Measurements from ENCODE around the gene RAB40A.

RAB40A gene

DNA sequence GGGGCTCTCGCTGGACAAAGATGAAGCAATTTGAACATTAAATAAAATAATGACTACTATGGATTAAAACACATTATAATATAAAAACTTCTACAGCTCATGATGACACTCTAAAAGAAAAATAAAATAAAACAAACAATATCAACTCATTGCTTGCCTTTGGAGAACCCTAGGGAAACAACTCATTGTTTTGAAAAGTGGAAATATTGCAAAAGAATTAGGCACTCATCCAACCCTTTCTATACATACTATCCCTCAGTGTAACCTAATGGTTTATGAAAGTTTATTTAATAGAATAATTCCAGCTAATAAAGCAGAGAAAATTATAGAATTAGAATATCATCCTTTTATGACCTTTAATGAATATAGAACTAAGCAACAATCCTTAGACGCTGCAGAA is 718 bp downstream of the RAB40A start:
- Histone ChIP-seq H3K4me3 (ENCODE audit: low read length, poor library complexity, severe bottlenecking) (no peak overlapping the region), H3K4me1 (ENCODE audit: insufficient read depth, low read length, poor library complexity, severe bottlenecking) (no peaks in the 10 kb centered on the region), H3K9me2 (replicated peaks; ENCODE audit: low read depth, low read length) (no peaks in the 10 kb centered on the region), H4K20me1 (ENCODE audit: insufficient read depth, low read length, poor library complexity, severe bottlenecking) (no peaks in the 10 kb centered on the region), H3K9ac (ENCODE audit: low read depth, low read length, poor library complexity, severe bottlenecking) (no peak overlapping the region), H2AFZ (ENCODE audit: low read length) (no peak overlapping the region), H3K4me2 (ENCODE audit: low read depth, low read length, poor library complexity, severe bottlenecking) (no peak overlapping the region), H3F3A (ENCODE audit: low read depth) (no peaks in the 10 kb centered on the region), H3K36me3 (ENCODE audit: insufficient read depth, low read length) (no peaks in the 10 kb centered on the region), H3K9me3 (ENCODE audit: insufficient read depth, low read depth, low read length) (no peaks in the 10 kb centered on the region), H3K27me3 (ENCODE audit: insufficient read depth, low read length, poor library complexity, severe bottlenecking) (no peaks in the 10 kb centered on the region), H3K79me2 (ENCODE audit: insufficient read depth, low read length) (no peaks in the 10 kb centered on the region)
- no peak for TF ChIP-seq EZH2phosphoT487 (IDR thresholded peaks at IDR 0.05; ENCODE audit: borderline replicate concordance)
- TF ChIP-seq, protein P1, sequence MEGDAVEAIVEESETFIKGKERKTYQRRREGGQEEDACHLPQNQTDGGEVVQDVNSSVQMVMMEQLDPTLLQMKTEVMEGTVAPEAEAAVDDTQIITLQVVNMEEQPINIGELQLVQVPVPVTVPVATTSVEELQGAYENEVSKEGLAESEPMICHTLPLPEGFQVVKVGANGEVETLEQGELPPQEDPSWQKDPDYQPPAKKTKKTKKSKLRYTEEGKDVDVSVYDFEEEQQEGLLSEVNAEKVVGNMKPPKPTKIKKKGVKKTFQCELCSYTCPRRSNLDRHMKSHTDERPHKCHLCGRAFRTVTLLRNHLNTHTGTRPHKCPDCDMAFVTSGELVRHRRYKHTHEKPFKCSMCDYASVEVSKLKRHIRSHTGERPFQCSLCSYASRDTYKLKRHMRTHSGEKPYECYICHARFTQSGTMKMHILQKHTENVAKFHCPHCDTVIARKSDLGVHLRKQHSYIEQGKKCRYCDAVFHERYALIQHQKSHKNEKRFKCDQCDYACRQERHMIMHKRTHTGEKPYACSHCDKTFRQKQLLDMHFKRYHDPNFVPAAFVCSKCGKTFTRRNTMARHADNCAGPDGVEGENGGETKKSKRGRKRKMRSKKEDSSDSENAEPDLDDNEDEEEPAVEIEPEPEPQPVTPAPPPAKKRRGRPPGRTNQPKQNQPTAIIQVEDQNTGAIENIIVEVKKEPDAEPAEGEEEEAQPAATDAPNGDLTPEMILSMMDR (conservative IDR thresholded peaks at IDR 0.05; ENCODE audit: low read length), result no peak

DNA sequence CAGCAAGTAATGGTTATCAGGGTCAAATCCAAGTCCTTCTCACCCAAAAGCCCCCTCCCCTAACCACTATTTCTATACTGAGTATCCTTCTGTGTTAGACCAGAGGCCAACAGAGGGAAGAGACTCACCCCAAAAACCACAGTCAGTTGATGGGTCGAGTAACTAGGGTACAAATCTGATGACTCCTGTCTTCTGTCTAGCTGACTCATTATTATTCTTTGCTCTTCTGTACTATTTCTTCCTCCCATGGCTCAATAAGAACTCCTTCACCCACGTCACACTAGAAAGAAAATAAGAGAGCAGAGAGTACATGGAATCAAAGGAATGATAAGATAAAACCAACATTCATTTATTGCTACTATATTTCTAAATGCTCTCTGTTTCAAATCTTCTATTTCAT is 2.0 kb downstream of the RAB40A start:
- Histone ChIP-seq H3K79me2 (ENCODE audit: insufficient read depth, low read length) (no peaks in the 10 kb centered on the region), H3K4me3 (ENCODE audit: low read length, poor library complexity, severe bottlenecking) (no peak overlapping the region), H3K9me2 (replicated peaks; ENCODE audit: low read depth, low read length) (no peaks in the 10 kb centered on the region), H3K9me3 (ENCODE audit: insufficient read depth, low read depth, low read length) (no peaks in the 10 kb centered on the region), H3K36me3 (ENCODE audit: insufficient read depth, low read length) (no peaks in the 10 kb centered on the region), H3K9ac (ENCODE audit: low read depth, low read length, poor library complexity, severe bottlenecking) (no peak overlapping the region), H3F3A (ENCODE audit: low read depth) (no peaks in the 10 kb centered on the region), H2AFZ (ENCODE audit: low read length) (no peak overlapping the region), H3K27me3 (ENCODE audit: insufficient read depth, low read length, poor library complexity, severe bottlenecking) (no peaks in the 10 kb centered on the region), H3K4me1 (ENCODE audit: insufficient read depth, low read length, poor library complexity, severe bottlenecking) (no peaks in the 10 kb centered on the region), H4K20me1 (ENCODE audit: insufficient read depth, low read length, poor library complexity, severe bottlenecking) (no peaks in the 10 kb centered on the region), H3K4me2 (ENCODE audit: low read depth, low read length, poor library complexity, severe bottlenecking) (no peak overlapping the region)
- no peak for TF ChIP-seq EZH2phosphoT487 (IDR thresholded peaks at IDR 0.05; ENCODE audit: borderline replicate concordance)
- TF ChIP-seq, protein P1 (conservative IDR thresholded peaks at IDR 0.05; ENCODE audit: low read length), result no peak

DNA sequence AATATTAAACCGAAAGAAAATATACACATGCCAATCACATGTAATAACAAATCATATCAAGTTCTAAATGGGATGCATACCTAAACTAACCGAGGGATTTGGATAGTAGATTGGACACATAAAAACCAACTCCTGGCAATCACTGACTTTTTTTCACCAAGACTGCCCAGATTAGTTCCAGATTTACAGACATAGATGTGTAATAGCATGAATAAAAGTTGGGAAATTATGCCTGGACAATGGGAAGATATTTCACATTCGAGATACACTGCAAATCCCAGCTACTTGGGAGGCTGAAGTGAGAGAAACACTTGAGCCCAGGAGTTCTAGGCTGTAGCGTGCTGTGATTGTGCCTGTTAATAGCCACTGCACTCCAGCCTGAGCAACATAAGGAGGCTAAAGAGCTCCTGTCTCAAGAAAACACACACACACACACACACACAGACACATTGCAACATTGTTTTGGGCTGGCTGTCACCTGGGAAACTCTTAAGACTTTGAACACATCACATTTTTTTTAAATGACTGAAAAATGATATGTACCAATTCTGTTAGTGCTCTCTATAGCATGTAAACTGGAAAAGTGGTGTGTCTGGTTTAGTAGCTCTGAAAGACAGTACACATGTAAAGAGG is 5.7 kb downstream of the RAB40A start:
- Histone ChIP-seq H3K4me1 (ENCODE audit: insufficient read depth, low read length, poor library complexity, severe bottlenecking) (no peaks in the 10 kb centered on the region), H3K9ac (ENCODE audit: low read depth, low read length, poor library complexity, severe bottlenecking) (no peak overlapping the region), H3K79me2 (ENCODE audit: insufficient read depth, low read length) (no peaks in the 10 kb centered on the region), H3K4me3 (ENCODE audit: low read length, poor library complexity, severe bottlenecking) (no peak overlapping the region), H3K9me3 (ENCODE audit: insufficient read depth, low read depth, low read length) (no peaks in the 10 kb centered on the region), H4K20me1 (ENCODE audit: insufficient read depth, low read length, poor library complexity, severe bottlenecking) (no peaks in the 10 kb centered on the region), H3K4me2 (ENCODE audit: low read depth, low read length, poor library complexity, severe bottlenecking) (no peak overlapping the region), H3F3A (ENCODE audit: low read depth) (no peaks in the 10 kb centered on the region), H3K27me3 (ENCODE audit: insufficient read depth, low read length, poor library complexity, severe bottlenecking) (no peaks in the 10 kb centered on the region), H2AFZ (ENCODE audit: low read length) (no peak overlapping the region), H3K36me3 (ENCODE audit: insufficient read depth, low read length) (no peaks in the 10 kb centered on the region), H3K9me2 (replicated peaks; ENCODE audit: low read depth, low read length) (no peaks in the 10 kb centered on the region)
- TF ChIP-seq EZH2phosphoT487 (IDR thresholded peaks at IDR 0.05; ENCODE audit: borderline replicate concordance), result no peak
- TF ChIP-seq, protein P1 (conservative IDR thresholded peaks at IDR 0.05; ENCODE audit: low read length), result no peak

All from Loucy (cell line).